IPS-18a (cell line): ENCODE data around the gene AGXT2.

Experiments used
- H3K27ac ChIP-seq: one replicate; pipeline ENCODE4 v1.5.1; 2013; ENCODE audit warnings: low read length
- H3K27me3 ChIP-seq: one replicate; pipeline ENCODE4 v1.6.1; 2013; ENCODE audit warnings: mild to moderate bottlenecking, low read length; ENCODE audit not compliant: control insufficient read depth, insufficient read depth
- H3K36me3 ChIP-seq: one replicate; pipeline ENCODE4 v1.6.1; 2013; ENCODE audit warnings: low read depth, low read length; ENCODE audit not compliant: control insufficient read depth
- H3K4me1 ChIP-seq: one replicate; pipeline ENCODE4 v1.6.1; 2013; ENCODE audit warnings: low read depth, low read length; ENCODE audit not compliant: control insufficient read depth
- H3K4me3 ChIP-seq: one replicate; pipeline ENCODE4 v1.5.1; 2013; ENCODE audit warnings: low read length
- H3K9ac ChIP-seq: one replicate; pipeline ENCODE4 v1.6.1; 2013; ENCODE audit warnings: mild to moderate bottlenecking, low read length, moderate library complexity
- H3K9me3 ChIP-seq: one replicate; pipeline ENCODE4 v1.6.1; 2013; ENCODE audit warnings: low read depth, low read length; ENCODE audit not compliant: control insufficient read depth

AGXT2 gene

DNA sequence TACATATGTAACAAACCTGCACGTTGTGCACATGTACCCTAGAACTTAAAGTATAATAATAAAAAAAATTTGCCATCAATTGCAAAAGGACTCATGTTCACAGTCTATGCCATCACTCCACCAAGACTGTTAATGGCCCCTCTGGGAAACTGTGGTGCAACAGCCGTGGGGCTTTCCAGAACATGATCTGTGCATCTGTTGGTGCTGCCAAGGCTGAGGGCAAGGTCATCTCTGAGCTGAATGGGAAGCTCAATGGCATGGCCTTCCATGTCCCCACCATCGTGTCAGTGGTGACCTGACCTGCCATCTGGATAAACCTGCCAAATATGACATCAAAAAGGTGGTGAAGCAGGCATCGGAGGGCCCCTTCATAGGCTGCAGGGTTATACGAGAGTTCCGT, 33.4 kb upstream of the AGXT2 start:
- H3K9me3 ChIP-seq = no peaks in the 10 kb centered on the region

DNA sequence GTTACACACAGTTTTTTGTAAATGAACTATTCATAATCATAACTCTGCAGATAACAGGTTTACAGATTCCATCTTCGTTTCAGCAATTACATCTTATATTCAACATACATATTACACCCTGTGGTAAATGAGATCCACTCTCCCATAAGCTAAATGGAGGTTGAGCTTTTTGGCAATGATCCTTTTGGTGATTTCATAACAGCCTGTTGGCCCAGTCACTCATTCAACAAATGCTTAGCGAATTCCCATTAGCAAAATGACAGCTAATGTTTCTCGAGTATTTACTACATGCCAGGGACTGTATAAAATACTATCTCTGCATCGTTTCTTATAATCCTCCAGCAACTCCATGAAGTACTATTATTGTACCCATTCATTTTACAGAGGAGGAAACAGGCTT, 25.4 kb upstream of the AGXT2 start:
- no peak overlapping the region for H3K4me3 ChIP-seq
- H3K27ac ChIP-seq = no peak overlapping the region

More for the DNA sequence above, 33.4 kb upstream of the AGXT2 start:
- no peaks in the 10 kb centered on the region for H3K36me3 ChIP-seq
- H3K27ac ChIP-seq = no peak overlapping the region
- no peaks in the 10 kb centered on the region for H3K27me3 ChIP-seq
- H3K4me3 ChIP-seq = no peak overlapping the region
- no peaks in the 10 kb centered on the region for H3K4me1 ChIP-seq
- no peak overlapping the region for H3K9ac ChIP-seq

GRCh38 chr5:35069188-35069587, 21.4 kb upstream of the AGXT2 start:
- no peak overlapping the region for H3K27ac ChIP-seq

More for the DNA sequence above, 25.4 kb upstream of the AGXT2 start:
- no peaks in the 10 kb centered on the region for H3K9me3 ChIP-seq
- no peaks in the 10 kb centered on the region for H3K4me1 ChIP-seq
- H3K9ac ChIP-seq = no peak overlapping the region
- H3K36me3 ChIP-seq = no peaks in the 10 kb centered on the region
- no peaks in the 10 kb centered on the region for H3K27me3 ChIP-seq

DNA sequence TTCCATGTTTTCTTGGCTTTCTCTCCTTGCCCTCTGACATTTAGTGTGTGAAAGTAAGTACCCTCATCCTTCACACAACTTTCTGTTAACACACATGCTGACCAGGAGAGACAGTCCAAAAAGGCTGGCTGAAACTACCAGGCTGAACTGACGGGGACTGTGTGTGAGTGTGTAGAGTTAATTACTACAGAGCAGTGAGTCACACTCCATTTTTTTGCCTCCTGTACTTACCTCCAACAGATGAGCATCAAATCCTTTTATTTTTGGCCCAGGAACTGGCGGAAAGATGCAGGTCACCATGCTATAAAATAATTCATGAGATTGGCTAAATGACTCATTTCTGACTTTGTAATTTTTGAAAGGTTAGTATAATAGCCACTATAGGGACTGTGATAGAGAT, 20.2 kb upstream of the AGXT2 start:
- H3K36me3 ChIP-seq = no peaks in the 10 kb centered on the region
- no peaks in the 10 kb centered on the region for H3K9me3 ChIP-seq
- H3K9ac ChIP-seq = no peak overlapping the region
- no peak overlapping the region for H3K4me3 ChIP-seq
- H3K4me1 ChIP-seq = no peaks in the 10 kb centered on the region
- H3K27ac ChIP-seq = no peak overlapping the region
- H3K27me3 ChIP-seq = no peaks in the 10 kb centered on the region

More at GRCh38 chr5:35069188-35069587, 21.4 kb upstream of the AGXT2 start:
- Histone ChIP-seq H3K4me3 (no peak overlapping the region), H3K27me3 (no peaks in the 10 kb centered on the region), H3K4me1 (no peaks in the 10 kb centered on the region), H3K9ac (no peak overlapping the region), H3K9me3 (no peaks in the 10 kb centered on the region), H3K36me3 (no peaks in the 10 kb centered on the region)

DNA sequence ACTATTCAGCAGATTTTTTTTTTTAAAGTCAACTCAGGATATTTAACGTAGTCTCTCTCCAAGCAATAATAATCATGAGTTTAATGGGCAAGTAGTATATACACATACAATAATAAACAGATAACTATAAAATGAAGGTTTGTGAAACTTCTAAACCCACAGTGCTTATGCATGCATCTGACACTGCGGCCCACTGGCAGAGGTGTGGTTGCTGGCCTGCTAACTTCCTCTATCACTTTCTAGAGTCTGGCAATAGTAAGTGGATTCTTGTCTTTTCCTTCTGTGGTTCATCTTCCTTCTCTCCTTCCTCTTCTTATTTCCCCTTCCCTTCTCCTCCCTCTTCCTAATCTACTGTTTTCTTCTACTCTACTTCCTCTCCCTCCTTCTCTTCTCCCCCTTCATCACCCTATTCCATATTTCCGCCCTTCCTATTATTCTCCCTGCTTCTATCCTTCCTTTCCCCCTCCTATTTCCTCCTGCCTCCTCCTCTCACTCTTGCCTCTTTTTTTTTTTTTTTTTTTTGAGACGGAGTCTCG, 18.6 kb upstream of the AGXT2 start:
- Histone ChIP-seq H3K4me3 (no peak overlapping the region), H3K9ac (no peak overlapping the region), H3K27ac (no peak overlapping the region), H3K4me1 (no peaks in the 10 kb centered on the region), H3K36me3 (no peaks in the 10 kb centered on the region), H3K9me3 (no peaks in the 10 kb centered on the region), H3K27me3 (no peaks in the 10 kb centered on the region)

- no peaks in the 10 kb centered on the region for H3K4me1 ChIP-seq
- no peaks in the 10 kb centered on the region for H3K36me3 ChIP-seq
- no peak overlapping the region for H3K4me3 ChIP-seq
- no peak overlapping the region for H3K27ac ChIP-seq
- no peak overlapping the region for H3K9ac ChIP-seq
- no peaks in the 10 kb centered on the region for H3K9me3 ChIP-seq
- H3K27me3 ChIP-seq = no peaks in the 10 kb centered on the region
Measured at GRCh38 chr5:35063414-35063813, 15.7 kb upstream of the AGXT2 start.

DNA sequence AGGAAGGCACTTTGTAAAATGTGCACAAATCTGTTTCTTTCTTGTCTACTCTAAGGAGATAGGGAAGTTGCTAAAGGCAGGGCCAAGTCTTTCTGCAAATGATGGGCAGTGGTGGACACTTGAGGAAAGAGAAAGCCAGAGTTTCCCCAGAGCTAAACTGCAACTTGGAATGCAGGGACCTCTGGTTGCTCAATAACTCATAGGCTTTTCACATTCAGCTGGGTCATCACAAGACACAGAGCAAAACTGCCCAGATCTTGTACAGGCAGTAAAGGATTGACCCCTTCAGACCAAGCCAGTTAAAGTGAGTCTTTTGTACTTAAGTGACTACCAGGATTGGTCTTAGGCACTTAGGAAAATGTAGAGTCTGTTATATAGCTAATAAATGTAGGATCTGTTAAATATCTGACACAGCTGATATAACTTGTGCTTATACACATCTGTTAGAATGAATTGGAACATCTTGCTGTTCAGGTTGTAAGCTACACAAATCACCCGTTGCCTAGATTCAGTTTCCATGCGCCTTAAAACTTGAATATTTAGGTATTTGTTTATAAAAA, 13.5 kb upstream of the AGXT2 start:
- no peaks in the 10 kb centered on the region for H3K27me3 ChIP-seq
- H3K36me3 ChIP-seq = no peaks in the 10 kb centered on the region
- no peak overlapping the region for H3K9ac ChIP-seq
- no peak overlapping the region for H3K27ac ChIP-seq
- H3K9me3 ChIP-seq = no peaks in the 10 kb centered on the region
- H3K4me3 ChIP-seq = no peak overlapping the region
- H3K4me1 ChIP-seq = peaks cover 5% of the 10 kb centered on the region

DNA sequence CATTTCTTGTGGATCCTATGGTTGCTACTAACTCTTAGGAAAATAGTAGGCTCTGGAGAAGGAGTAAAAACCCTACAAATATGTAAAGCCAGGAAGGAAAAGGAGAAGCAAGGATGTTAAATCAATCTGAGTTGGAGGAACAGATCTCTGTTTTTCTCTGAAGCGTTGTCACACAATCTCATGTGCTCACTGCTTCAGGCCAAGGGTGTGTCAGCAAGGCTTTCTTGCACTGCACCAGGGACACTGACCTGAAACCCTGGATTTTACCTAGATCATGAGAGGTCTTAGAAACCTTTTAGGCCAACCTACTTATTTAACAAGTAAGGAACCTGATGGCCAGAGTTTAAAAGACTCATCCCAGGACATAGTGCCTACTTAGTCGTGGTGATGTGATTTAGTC, 12.5 kb upstream of the AGXT2 start:
- Histone ChIP-seq H3K4me3 (no peak overlapping the region), H3K9me3 (no peaks in the 10 kb centered on the region), H3K27me3 (no peaks in the 10 kb centered on the region), H3K36me3 (no peaks in the 10 kb centered on the region), H3K4me1 (peaks cover 16% of the 10 kb centered on the region), H3K27ac (no peak overlapping the region), H3K9ac (no peak overlapping the region)

- Histone ChIP-seq H3K9me3 (no peaks in the 10 kb centered on the region), H3K4me1 (peaks cover 22% of the 10 kb centered on the region), H3K27me3 (no peaks in the 10 kb centered on the region), H3K9ac (no peak overlapping the region), H3K4me3 (no peak overlapping the region), H3K27ac (no peak overlapping the region), H3K36me3 (no peaks in the 10 kb centered on the region)
Measured at GRCh38 chr5:35059251-35059650, 11.5 kb upstream of the AGXT2 start.

GRCh38 chr5:35058374-35058788, 10.6 kb upstream of the AGXT2 start:
- no peak overlapping the region for H3K4me3 ChIP-seq
- H3K36me3 ChIP-seq = no peaks in the 10 kb centered on the region
- peaks cover 22% of the 10 kb centered on the region for H3K4me1 ChIP-seq
- H3K9ac ChIP-seq = no peak overlapping the region
- no peak overlapping the region for H3K27ac ChIP-seq
- H3K9me3 ChIP-seq = no peaks in the 10 kb centered on the region
- H3K27me3 ChIP-seq = no peaks in the 10 kb centered on the region

GRCh38 chr5:35056686-35057085, 8.9 kb upstream of the AGXT2 start:
- no peak overlapping the region for H3K4me3 ChIP-seq
- no peak overlapping the region for H3K9ac ChIP-seq
- no peaks in the 10 kb centered on the region for H3K9me3 ChIP-seq
- H3K27ac ChIP-seq = no peak overlapping the region
- no peaks in the 10 kb centered on the region for H3K36me3 ChIP-seq
- peaks cover 22% of the 10 kb centered on the region for H3K4me1 ChIP-seq
- no peaks in the 10 kb centered on the region for H3K27me3 ChIP-seq

GRCh38 chr5:35052838-35053237, 5.1 kb upstream of the AGXT2 start:
- no peak overlapping the region for H3K27ac ChIP-seq
- no peak overlapping the region for H3K9ac ChIP-seq
- no peaks in the 10 kb centered on the region for H3K27me3 ChIP-seq
- H3K9me3 ChIP-seq = no peaks in the 10 kb centered on the region
- H3K4me1 ChIP-seq = peaks cover 22% of the 10 kb centered on the region
- no peak overlapping the region for H3K4me3 ChIP-seq
- H3K36me3 ChIP-seq = no peaks in the 10 kb centered on the region
